GM12878 (cell line): ENCODE measurements around the gene MPHOSPH8. TPM values are rescaled to one million over a fixed set of nuclear protein-coding genes. Genes with fewer than 3 reads are reported as not detected.

Experiments
- ATAC-seq: fragments of 200-7000 bp; cut with Tn5 transposase; 3 replicates; pipeline ENCODE4 v1.9.1; 2020; ENCODE audit warnings: mild to moderate bottlenecking, moderate library complexity
- BruUV-seq: library from RNA; stranded (reverse); fragments of 400-500 nt; replicated peaks from 2 replicates; lab custom pipeline; 2021; lab: Mats Ljungman, UMichigan
- CTCF ChIA-PET: fragments of 300-600 bp; sonication (Branson Sonifier 250); formaldehyde crosslinking; extraction: SDS; loops from one replicate; lab custom pipeline; 2021; ENCODE audit warnings: inconsistent platforms; lab: Yijun Ruan, JAX
- POLR2A ChIA-PET: fragments of 350-600 bp; formaldehyde crosslinking; extraction: SDS; loops from one replicate; lab custom pipeline; 2021; ENCODE audit warnings: inconsistent platforms; lab: Charles Lee
- RAD21 ChIA-PET: fragments of 300-600 bp; sonication (Branson Sonifier 250); formaldehyde crosslinking; loops from one replicate; lab custom pipeline; 2023; ENCODE audit warnings: antibody characterized with exemption; ENCODE audit not compliant: unreplicated experiment; lab: Charles Lee
- SMC1A ChIA-PET: fragments of 300-600 bp; sonication (Branson Sonifier 250); formaldehyde crosslinking; loops from one replicate; lab custom pipeline; 2023; ENCODE audit not compliant: unreplicated experiment, uncharacterized antibody; lab: Charles Lee
- DNase-seq: peaks from one replicate; pipeline ENCODE4 v3.0.0-alpha.2; 2011; ENCODE audit warnings: low read depth, low spot score
- FAIRE-seq: peaks from 3 replicates; lab custom pipeline; 2011; peaks lifted over from hg19 to GRCh38; lab: Jason Lieb, UNC
- H2AFZ ChIP-seq: 2 replicates; pipeline ENCODE4 v1.6.0; 2011; ENCODE audit warnings: low read depth, low read length, control low read depth; ENCODE audit not compliant: control insufficient read depth
- H3K27ac ChIP-seq: 2 replicates; pipeline ENCODE4 v1.5.1; 2011; ENCODE audit warnings: control low read depth; ENCODE audit not compliant: control insufficient read depth, insufficient read depth
- H3K27me3 ChIP-seq, 2 experiments: replicated peaks in 1 of 2; 2 replicates each; pipeline versions ENCODE4 v1.6.0 to v1.6.1; 2011; ENCODE audit warnings: low read length in 1 of 2; ENCODE audit not compliant: control insufficient read depth in 2 of 2, insufficient read depth in 2 of 2
- H3K36me3 ChIP-seq, 2 experiments: 2 replicates each; pipeline ENCODE4 v1.5.1; 2011; ENCODE audit warnings: low read length in 1 of 2; ENCODE audit not compliant: control insufficient read depth in 2 of 2, insufficient read depth in 2 of 2
- H3K4me1 ChIP-seq: 2 replicates; pipeline ENCODE4 v1.6.1; 2011; ENCODE audit warnings: mild to moderate bottlenecking, low read length, moderate library complexity, mixed read lengths; ENCODE audit not compliant: control insufficient read depth, insufficient read depth
- H3K4me2 ChIP-seq: 2 replicates; pipeline ENCODE4 v1.6.0; 2011; ENCODE audit warnings: control low read depth; ENCODE audit not compliant: control insufficient read depth, insufficient read depth
- H3K4me3 ChIP-seq: fragments of 200-600 bp; sonication (generic); 2 replicates; pipeline ENCODE4 v1.5.1; 2016
- H3K79me2 ChIP-seq: 2 replicates; pipeline ENCODE4 v1.6.0; 2011; ENCODE audit warnings: low read length; ENCODE audit not compliant: control insufficient read depth, insufficient read depth
- H3K9ac ChIP-seq: 2 replicates; pipeline ENCODE4 v1.8.0; 2011; ENCODE audit warnings: low read length, control low read depth, mixed read lengths; ENCODE audit not compliant: control insufficient read depth, insufficient read depth
- H3K9me3 ChIP-seq: replicated peaks from 3 replicates; pipeline ENCODE4 v1.5.1; 2011; ENCODE audit warnings: mild to moderate bottlenecking, low read length; ENCODE audit not compliant: control insufficient read depth, insufficient read depth
- H4K20me1 ChIP-seq: 2 replicates; pipeline ENCODE4 v1.6.0; 2011; ENCODE audit not compliant: control insufficient read depth, insufficient read depth
- BACH1 ChIP-seq: fragments of 450-650 bp; IDR thresholded peaks from 2 replicates; pipeline ENCODE4 v1.6.1; 2017; ENCODE audit warnings: mild to moderate bottlenecking, borderline replicate concordance
- DPF2 ChIP-seq: fragments of 450-650 bp; IDR thresholded peaks from 2 replicates; pipeline ENCODE4 v1.6.1; 2017; ENCODE audit warnings: mild to moderate bottlenecking
- HCFC1 ChIP-seq: fragments of 150-350 bp; IDR thresholded peaks from 2 replicates; pipeline ENCODE4 v1.6.1; 2014; ENCODE audit warnings: low read length
- HSF1 ChIP-seq: fragments of 150-350 bp; IDR thresholded peaks from 2 replicates; pipeline ENCODE4 v1.6.1; 2014; ENCODE audit warnings: mild to moderate bottlenecking, low read depth, low read length
- IKZF1 ChIP-seq: fragments of 450-650 bp; conservative IDR thresholded peaks from 2 replicates; pipeline ENCODE4 v1.6.1; 2017; ENCODE audit warnings: antibody characterized with exemption, mild to moderate bottlenecking
- IKZF2 ChIP-seq, 2 experiments: fragments of 450-650 bp; IDR thresholded peaks; 2 replicates each; pipeline ENCODE4 v1.6.1; 2017; ENCODE audit warnings: mild to moderate bottlenecking in 2 of 2, moderate library complexity in 2 of 2
- RELA ChIP-seq: fragments of 450-650 bp; IDR thresholded peaks from 2 replicates; pipeline ENCODE4 v1.8.0; 2014; ENCODE audit warnings: borderline replicate concordance; ENCODE audit not compliant: partially characterized antibody
- SPI1 ChIP-seq: IDR thresholded peaks from 2 replicates; pipeline ENCODE4 v1.6.1; 2011; ENCODE audit warnings: low read depth, mild to moderate bottlenecking, low read length, moderate library complexity, borderline replicate concordance; ENCODE audit not compliant: insufficient read depth
- SUPT20H ChIP-seq: IDR thresholded peaks from 2 replicates; pipeline ENCODE4 v1.6.1; 2011; ENCODE audit warnings: low read depth, mild to moderate bottlenecking, low read length, moderate library complexity, borderline replicate concordance; ENCODE audit not compliant: control insufficient read depth
- ZNF24 ChIP-seq: fragments of 450-650 bp; IDR thresholded peaks from 2 replicates; pipeline ENCODE4 v1.6.1; 2017; ENCODE audit warnings: antibody characterized with exemption, mild to moderate bottlenecking
- ZNF274 ChIP-seq: IDR thresholded peaks from one replicate; pipeline ENCODE4 v1.8.0; 2011; ENCODE audit not compliant: insufficient read length, insufficient read depth
- ZSCAN29 ChIP-seq: fragments of 450-650 bp; IDR thresholded peaks from 2 replicates; pipeline ENCODE4 v1.6.1; 2017; ENCODE audit warnings: mild to moderate bottlenecking, moderate library complexity
- WGBS: methylation state at CpG from one replicate; pipeline ENCODE4 v1.1.6; 2016; ENCODE audit warnings: low lambda C conversion rate; ENCODE audit not compliant: insufficient replicate concordance, insufficient coverage; ENCODE audit errors: missing lambda C conversion rate; 5-methylcytosine and 5-hydroxymethylcytosine counted together
- in situ Hi-C: fragments of 300-500 bp; cut with MboI; formaldehyde crosslinking; loops from 9 replicates; pipeline ENCODE4 v1.14.3; 2018; ENCODE audit warnings: mixed read lengths
- intact Hi-C: fragments of 100-400 bp; cut with micrococcal nuclease; formaldehyde crosslinking; loops from one replicate; pipeline ENCODE4 v1.14.2; 2022; ENCODE audit not compliant: unreplicated experiment
- polyA plus RNA-seq, 11 experiments: library from polyadenylated mRNA; depleted of rRNA in 4 of 11; unstranded in 6 of 11; stranded (reverse) in 5 of 11; fragments of >200 nt; fragmentation: Nextera tagmentation in 4 of 11; fragmentation: Illumina TruSeq in 1 of 11; extraction: Ambion mirVana in 4 of 11; extraction: Trizol in 1 of 11; gene quantifications; 1 replicate in 1 of 11; 2 replicates in 10 of 11; pipeline versions ENCODE4 v1.2.1 to v1.2.3, GENCODE V29; 2011 to 2016; ENCODE audit warnings: inconsistent platforms in 2 of 11, missing spikeins in 2 of 11, low read depth in 1 of 11
- total RNA-seq, 4 experiments: library from RNA; depleted of rRNA in 3 of 4; stranded (reverse); fragments of >200 nt in 3 of 4; fragmentation: Illumina TruSeq in 1 of 4; extraction: Trizol in 1 of 4; gene quantifications; 2 replicates each; pipeline versions ENCODE4 v1.2.1 to v1.2.3, GENCODE V29; 2013 to 2021

The MPHOSPH8 gene
- total and polyA plus RNA-seq, 10 of the 15 experiments (the other 5 are each of a cell fraction or from before 2014, with no cell fraction given) = 15.9 to 34.9 (median 26.9) TPM

GRCh38 chr13:19591864-19592263 lies 41.6 kb upstream of the MPHOSPH8 start:
- ChIA-PET SMC1A (interaction anchor here (0.6 kb wide), 1 partner anchor 175 kb away, joined by 3 read pairs; no protein-coding TSS in a partner anchor), CTCF (interaction anchor here (0.9 kb wide), 1 partner anchor 296 kb away, joined by 3 read pairs; no protein-coding TSS in a partner anchor), RAD21 (no interaction called here), POLR2A (no interaction called here)
- Histone ChIP-seq H3K79me2 (no peaks in the 10 kb centered on the region), H3K4me2 (no peak overlapping the region), H4K20me1 (no peaks in the 10 kb centered on the region), H3K9me3 (no peaks in the 10 kb centered on the region), H2AFZ (no peak overlapping the region), H3K9ac (no peak overlapping the region), H3K4me1 (peaks cover 12% of the 10 kb centered on the region), H3K27ac (no peak overlapping the region), H3K27me3 (no peaks in the 10 kb centered on the region), H3K4me3 (no peak overlapping the region), H3K36me3 (no peaks in the 10 kb centered on the region)
- no TSS peak for BruUV-seq
- intact Hi-C loops (no loop called here), in situ Hi-C loops (no loop called here)
- no peak for DNase-seq
- TF ChIP-seq IKZF1 (peak; percentile 43; the same call in 1 of the 2 replicates), IKZF2 (IDR thresholded peaks at IDR 0.05) (peak; percentile 53 to 58; a peak in 2 of 4 replicates), HCFC1 (no peak), SPI1 (peak; percentile 94), DPF2 (0 out of 2 replicates have a peak, but pooled peaks have one; percentile 20)
- ATAC-seq = no peak
- no peak for FAIRE-seq
- WGBS = 41% methylated on average over 7 of the region's 7 CpGs

GRCh38 chr13:19592657-19593180 lies 40.7 kb upstream of the MPHOSPH8 start:
- in situ Hi-C loops (no loop called here), intact Hi-C loops (no loop called here)
- FAIRE-seq = no peak
- Histone ChIP-seq H3K4me3 (no peak overlapping the region), H3K4me1 (peaks cover 6% of the 10 kb centered on the region), H3K27ac (no peak overlapping the region), H3K9ac (no peak overlapping the region), H3K4me2 (no peak overlapping the region), H3K9me3 (no peaks in the 10 kb centered on the region), H3K79me2 (no peaks in the 10 kb centered on the region), H3K36me3 (no peaks in the 10 kb centered on the region), H3K27me3 (no peaks in the 10 kb centered on the region), H2AFZ (no peak overlapping the region), H4K20me1 (no peaks in the 10 kb centered on the region)
- ATAC-seq = no peak
- SMC1A ChIA-PET = interaction anchor here (0.6 kb wide), 1 partner anchor 174 kb away, joined by 3 read pairs; no protein-coding TSS in a partner anchor
- no TSS peak for BruUV-seq
- WGBS = 95% methylated on average over 1 of the region's 1 CpG
- POLR2A ChIA-PET = interaction anchor here (0.6 kb wide), 1 partner anchor 192 kb away, joined by 4 read pairs; no protein-coding TSS in a partner anchor
- RAD21 ChIA-PET = interaction anchor here (0.9 kb wide), 1 partner anchor 25 kb away, joined by 4 read pairs; no protein-coding TSS in a partner anchor
- CTCF ChIA-PET = interaction anchor here (0.6 to 1.4 kb wide), 4 partner anchors 10 to 381 kb away, joined by 3 to 4 read pairs (median 3); no protein-coding TSS in a partner anchor
- DNase-seq = no peak
- TF ChIP-seq RELA = no peak
- TF ChIP-seq SUPT20H = no peak
- no peak for TF ChIP-seq BACH1
- TF ChIP-seq IKZF2 (IDR thresholded peaks at IDR 0.05) = no peak
- TF ChIP-seq ZNF24 = no peak
- no peak for TF ChIP-seq DPF2
- no peak for TF ChIP-seq ZSCAN29
- TF ChIP-seq ZNF274 = no peak
- TF ChIP-seq HSF1 = no peak
